IMR-90 (cell line): ENCODE measurements around the gene NDRG2.

Experiments used
- FOS ChIP-seq: fragments of 150-350 bp; IDR thresholded peaks from 2 replicates; pipeline ENCODE4 v1.6.1; 2016; ENCODE audit warnings: low read depth, low read length
- MAFK ChIP-seq: IDR thresholded peaks from 2 replicates; pipeline ENCODE4 v1.6.1; 2012; ENCODE audit warnings: low read depth, low read length, improper control_type of control experiment
- NFE2L2 ChIP-seq: fragments of 150-350 bp; IDR thresholded peaks from 2 replicates; pipeline ENCODE4 v1.6.1; 2016; ENCODE audit warnings: low read depth, mild to moderate bottlenecking, low read length
- POLR2A ChIP-seq: IDR thresholded peaks from 2 replicates; pipeline ENCODE4 v1.6.1; 2012; ENCODE audit warnings: mild to moderate bottlenecking, low read depth, low read length
- SMC3 ChIP-seq: fragments of 150-350 bp; IDR thresholded peaks from 2 replicates; pipeline ENCODE4 v1.6.1; 2016; ENCODE audit warnings: low read depth, mild to moderate bottlenecking, antibody characterized with exemption, low read length, moderate library complexity
- TF ChIP-seq, protein P1 (sequence below): conservative IDR thresholded peaks from 2 replicates; pipeline ENCODE4 v1.5.1; 2012; ENCODE audit warnings: mild to moderate bottlenecking, low read depth, low read length, improper control_type of control experiment

DNA sequence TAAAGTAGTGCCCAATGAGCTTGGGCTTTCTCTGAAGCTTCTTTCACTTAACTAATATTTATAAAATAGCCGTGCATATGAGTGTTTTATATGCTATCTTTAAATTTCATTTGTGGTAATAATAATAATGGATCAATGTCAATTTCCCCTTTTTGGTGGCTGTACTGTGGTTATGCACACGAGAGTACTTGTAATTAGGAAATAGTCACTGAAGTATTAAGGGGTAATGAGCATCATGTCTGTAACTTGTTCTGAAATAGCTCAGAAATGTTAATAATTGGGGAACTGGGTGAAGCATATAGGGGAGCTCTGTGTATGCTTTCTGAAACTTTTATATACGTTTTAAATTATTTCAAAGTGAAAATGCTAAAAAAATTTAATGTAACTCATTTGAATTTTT is 25.7 kb upstream of the NDRG2 start:
- TF ChIP-seq, protein P1, sequence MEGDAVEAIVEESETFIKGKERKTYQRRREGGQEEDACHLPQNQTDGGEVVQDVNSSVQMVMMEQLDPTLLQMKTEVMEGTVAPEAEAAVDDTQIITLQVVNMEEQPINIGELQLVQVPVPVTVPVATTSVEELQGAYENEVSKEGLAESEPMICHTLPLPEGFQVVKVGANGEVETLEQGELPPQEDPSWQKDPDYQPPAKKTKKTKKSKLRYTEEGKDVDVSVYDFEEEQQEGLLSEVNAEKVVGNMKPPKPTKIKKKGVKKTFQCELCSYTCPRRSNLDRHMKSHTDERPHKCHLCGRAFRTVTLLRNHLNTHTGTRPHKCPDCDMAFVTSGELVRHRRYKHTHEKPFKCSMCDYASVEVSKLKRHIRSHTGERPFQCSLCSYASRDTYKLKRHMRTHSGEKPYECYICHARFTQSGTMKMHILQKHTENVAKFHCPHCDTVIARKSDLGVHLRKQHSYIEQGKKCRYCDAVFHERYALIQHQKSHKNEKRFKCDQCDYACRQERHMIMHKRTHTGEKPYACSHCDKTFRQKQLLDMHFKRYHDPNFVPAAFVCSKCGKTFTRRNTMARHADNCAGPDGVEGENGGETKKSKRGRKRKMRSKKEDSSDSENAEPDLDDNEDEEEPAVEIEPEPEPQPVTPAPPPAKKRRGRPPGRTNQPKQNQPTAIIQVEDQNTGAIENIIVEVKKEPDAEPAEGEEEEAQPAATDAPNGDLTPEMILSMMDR: no peak
- TF ChIP-seq POLR2A: no peak
- TF ChIP-seq NFE2L2: no peak
- no peak for TF ChIP-seq MAFK
- no peak for TF ChIP-seq SMC3
- no peak for TF ChIP-seq FOS
